Thyroid gland (tissue), 4 donors: ENCODE results near the gene RUSC1. TPM values are rescaled to one million over a fixed set of nuclear protein-coding genes. Genes with fewer than 3 reads are reported as not detected.
"Not testable (repeated sequence)": the region's sequence is repeated elsewhere in the genome, so short reads cannot be mapped to it uniquely, and the experiment has no call there.

Experiments used
- DNase-seq, 2 donors: peaks; one replicate each; pipeline ENCODE4 v3.0.0-alpha.2; 2019
- H3K27ac ChIP-seq, 3 donors: fragments of 200-600 bp; sonication (generic); 1 replicate in 2 of 3; 2 replicates in 1 of 3; pipeline ENCODE4 v1.5.1; 2016 to 2019; ENCODE audit warnings: mild to moderate bottlenecking in 1 of 3, moderate library complexity in 1 of 3
- H3K27me3 ChIP-seq: fragments of 200-600 bp; sonication (generic); one replicate; pipeline ENCODE4 v1.5.1; 2019
- H3K36me3 ChIP-seq, 2 donors: fragments of 200-600 bp; sonication (generic); one replicate each; pipeline ENCODE4 v1.5.1; 2016 to 2019
- H3K4me1 ChIP-seq, 2 donors: fragments of 200-600 bp; sonication (generic); one replicate each; pipeline ENCODE4 v1.5.1; 2017 to 2019
- H3K4me3 ChIP-seq, 3 donors: fragments of 200-600 bp; sonication (generic); replicated peaks in 1 of 3; 1 replicate in 2 of 3; 2 replicates in 1 of 3; pipeline ENCODE4 v1.5.1; 2016; ENCODE audit warnings: mild to moderate bottlenecking in 1 of 3
- H3K9me3 ChIP-seq: fragments of 200-600 bp; sonication (generic); one replicate; pipeline ENCODE4 v1.5.1; 2017
- POLR2A ChIP-seq, 2 donors: fragments of 450-650 bp; IDR thresholded peaks; one replicate each; pipeline ENCODE4 v1.6.1; 2017; ENCODE audit warnings: antibody characterized with exemption in 2 of 2, mild to moderate bottlenecking in 2 of 2, moderate library complexity in 1 of 2
- WGBS, 2 donors: methylation state at CpG; one replicate each; pipeline ENCODE4 v1.1.5; 2017; 5-methylcytosine and 5-hydroxymethylcytosine counted together
- intact Hi-C: fragments of 100-400 bp; cut with DNase I; formaldehyde crosslinking; loops from one replicate; pipeline ENCODE4 v1.15.1; 2023
- total RNA-seq, 4 donors: library from RNA; depleted of rRNA; stranded (reverse); fragments of >200 nt; gene quantifications; one replicate each; pipeline ENCODE4 v1.2.3, GENCODE V29; 2016
- TF ChIP-seq, protein P1 (sequence below), 6 experiments: fragments of 200-600 bp in 3 of 6; fragments of 450-650 bp in 3 of 6; sonication (generic) in 3 of 6; IDR thresholded peaks; one replicate each; pipeline ENCODE4 v1.5.1; 2016 to 2019; ENCODE audit warnings: antibody characterized with exemption in 6 of 6, mild to moderate bottlenecking in 2 of 6, inconsistent platforms in 1 of 6, moderate library complexity in 1 of 6

RUSC1 gene
- total RNA-seq, 4 donors from 2014 or later, result 14.9 to 20.1 (median 16.9) TPM

DNA sequence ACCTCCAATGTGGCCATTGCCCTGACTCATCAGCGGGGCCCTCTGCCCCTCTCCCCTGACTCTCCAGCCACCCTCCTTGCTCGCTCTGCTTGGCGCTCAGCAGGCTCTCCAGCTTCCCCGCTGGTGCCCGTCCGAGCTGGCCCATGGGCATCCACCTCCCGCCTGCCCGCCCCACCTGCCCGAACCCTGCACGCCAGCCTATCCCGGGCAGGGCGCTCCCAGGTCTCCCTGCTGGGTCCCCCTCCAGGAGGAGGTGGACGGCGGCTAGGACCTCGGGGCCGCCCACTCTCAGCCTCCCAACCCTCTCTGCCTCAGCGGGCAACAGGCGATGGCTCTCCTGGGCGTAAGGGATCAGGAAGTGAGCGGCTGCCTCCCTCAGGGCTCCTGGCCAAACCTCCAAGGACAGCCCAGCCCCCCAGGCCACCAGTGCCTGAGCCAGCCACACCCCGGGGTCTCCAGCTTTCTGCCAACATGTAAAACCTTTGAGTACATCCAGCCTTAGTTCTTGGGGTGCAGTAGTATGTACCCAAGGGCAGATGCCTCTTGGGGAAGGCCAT, 32.6 kb upstream of the RUSC1 start:
- WGBS, 2 donors, result 93 to 100% methylated on average over 1 to 13 of the region's 21 CpGs
- no peak overlapping the region for H3K4me3 ChIP-seq
- no peaks in the 10 kb centered on the region for H3K36me3 ChIP-seq
- no peaks in the 10 kb centered on the region for H3K4me1 ChIP-seq
- DNase-seq, result no peak
- no peaks in the 10 kb centered on the region for H3K9me3 ChIP-seq
- H3K27ac ChIP-seq, result no peak overlapping the region
- no peak for TF ChIP-seq POLR2A (IDR thresholded peaks at IDR 0.05)
- TF ChIP-seq, protein P1, sequence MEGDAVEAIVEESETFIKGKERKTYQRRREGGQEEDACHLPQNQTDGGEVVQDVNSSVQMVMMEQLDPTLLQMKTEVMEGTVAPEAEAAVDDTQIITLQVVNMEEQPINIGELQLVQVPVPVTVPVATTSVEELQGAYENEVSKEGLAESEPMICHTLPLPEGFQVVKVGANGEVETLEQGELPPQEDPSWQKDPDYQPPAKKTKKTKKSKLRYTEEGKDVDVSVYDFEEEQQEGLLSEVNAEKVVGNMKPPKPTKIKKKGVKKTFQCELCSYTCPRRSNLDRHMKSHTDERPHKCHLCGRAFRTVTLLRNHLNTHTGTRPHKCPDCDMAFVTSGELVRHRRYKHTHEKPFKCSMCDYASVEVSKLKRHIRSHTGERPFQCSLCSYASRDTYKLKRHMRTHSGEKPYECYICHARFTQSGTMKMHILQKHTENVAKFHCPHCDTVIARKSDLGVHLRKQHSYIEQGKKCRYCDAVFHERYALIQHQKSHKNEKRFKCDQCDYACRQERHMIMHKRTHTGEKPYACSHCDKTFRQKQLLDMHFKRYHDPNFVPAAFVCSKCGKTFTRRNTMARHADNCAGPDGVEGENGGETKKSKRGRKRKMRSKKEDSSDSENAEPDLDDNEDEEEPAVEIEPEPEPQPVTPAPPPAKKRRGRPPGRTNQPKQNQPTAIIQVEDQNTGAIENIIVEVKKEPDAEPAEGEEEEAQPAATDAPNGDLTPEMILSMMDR (IDR thresholded peaks at IDR 0.05), result no peak
- no peaks in the 10 kb centered on the region for H3K27me3 ChIP-seq
- intact Hi-C loops, result no loop called here

DNA sequence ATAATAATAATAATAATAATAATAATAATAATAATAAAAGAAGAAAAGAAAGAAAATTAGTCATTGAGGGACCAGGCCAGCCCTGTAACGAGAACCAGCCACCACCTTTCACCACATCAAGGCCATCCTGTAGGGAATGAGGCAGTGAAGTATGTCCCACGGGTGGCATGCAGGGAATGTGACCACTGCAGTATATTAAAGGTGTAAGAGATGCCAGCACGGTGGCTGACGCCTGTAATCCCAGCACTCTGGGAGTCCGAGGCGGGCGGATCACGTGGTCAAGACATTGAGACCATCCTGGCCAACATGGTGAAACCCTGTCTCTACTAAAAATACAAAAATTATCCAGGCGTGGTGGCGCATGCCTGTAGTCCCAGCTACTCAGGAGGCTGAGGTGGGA, 29.7 kb upstream of the RUSC1 start:
- DNase-seq, H3K27me3 ChIP-seq, H3K4me3 ChIP-seq, H3K4me1 ChIP-seq, H3K36me3 ChIP-seq, intact Hi-C loops, H3K27ac ChIP-seq, H3K9me3 ChIP-seq: not testable (repeated sequence)
- WGBS, 2 donors, result 78 to 81% methylated on average over 10 of the region's 10 CpGs

- no peak overlapping the region for H3K27ac ChIP-seq
These were observed 27.5 kb upstream of the RUSC1 start for GRCh38 chr1:155293086-155293749.

DNA sequence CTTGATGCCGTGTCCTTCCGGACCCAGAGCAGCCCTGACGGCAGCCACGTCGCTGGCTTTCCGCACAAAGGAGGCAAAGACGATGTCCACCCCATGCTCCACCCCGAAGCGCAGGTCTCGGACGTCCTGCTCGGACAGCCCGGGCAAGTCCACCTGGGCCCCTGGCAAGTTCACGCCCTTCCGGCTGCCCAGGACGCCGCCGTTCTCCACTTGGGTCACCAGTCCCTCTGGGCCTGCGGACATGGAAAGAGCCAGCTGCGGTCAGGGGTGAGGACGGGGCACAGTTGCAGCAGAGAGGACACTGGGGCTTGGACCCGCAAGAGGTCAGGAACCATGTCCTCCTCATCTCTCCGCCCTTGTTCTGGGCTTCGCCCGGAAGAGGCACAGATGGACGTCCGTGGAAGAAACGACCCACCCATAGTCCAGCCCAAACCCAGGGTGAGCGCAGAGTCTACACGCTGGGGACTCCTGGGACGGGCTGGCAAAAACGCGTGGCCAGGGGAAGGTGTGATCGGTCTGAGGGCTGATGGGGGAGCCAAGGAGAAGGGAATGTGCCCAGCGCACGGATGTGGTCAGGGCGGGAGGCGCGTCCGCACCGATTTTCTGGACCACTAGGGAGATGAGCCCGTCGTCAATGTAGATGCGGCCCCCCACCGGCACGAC, 26.0 kb upstream of the RUSC1 start:
- DNase-seq, result no peak
- H3K36me3 ChIP-seq, result no peaks in the 10 kb centered on the region
- intact Hi-C loops, result no loop called here
- peaks cover 5% of the 10 kb centered on the region in 2 donors for H3K4me1 ChIP-seq
- H3K27me3 ChIP-seq, result peaks cover 8% of the 10 kb centered on the region
- no peak overlapping the region for H3K4me3 ChIP-seq
- no peak for TF ChIP-seq POLR2A (IDR thresholded peaks at IDR 0.05)
- TF ChIP-seq, protein P1 (IDR thresholded peaks at IDR 0.05), result no peak
- 28 to 30% methylated on average over 27 to 33 of the region's 46 CpGs for WGBS, 2 donors
- H3K27ac ChIP-seq, result no peak overlapping the region
- no peaks in the 10 kb centered on the region for H3K9me3 ChIP-seq

More at GRCh38 chr1:155293086-155293749, 27.5 kb upstream of the RUSC1 start:
- H3K9me3 ChIP-seq, result no peaks in the 10 kb centered on the region
- TF ChIP-seq POLR2A (IDR thresholded peaks at IDR 0.05), result no peak
- TF ChIP-seq, protein P1 (IDR thresholded peaks at IDR 0.05), result no peak
- H3K36me3 ChIP-seq, result no peaks in the 10 kb centered on the region
- H3K4me1 ChIP-seq, result peaks cover 5% of the 10 kb centered on the region in 2 donors
- intact Hi-C loops, result no loop called here
- DNase-seq, result no peak
- peaks cover 8% of the 10 kb centered on the region for H3K27me3 ChIP-seq
- WGBS, 2 donors, result 85 to 88% methylated on average over 10 to 16 of the region's 17 CpGs
- H3K4me3 ChIP-seq, result no peak overlapping the region

GRCh38 chr1:155295183-155295941, 25.3 kb upstream of the RUSC1 start:
- no peaks in the 10 kb centered on the region for H3K9me3 ChIP-seq
- no peak for TF ChIP-seq POLR2A (IDR thresholded peaks at IDR 0.05)
- TF ChIP-seq, protein P1 (IDR thresholded peaks at IDR 0.05), result no peak
- H3K27ac ChIP-seq, result no peak overlapping the region
- DNase-seq, result no peak
- H3K4me1 ChIP-seq, result peaks cover 5% of the 10 kb centered on the region in 2 donors
- H3K36me3 ChIP-seq, result no peaks in the 10 kb centered on the region
- 11 to 17% methylated on average over 24 to 29 of the region's 47 CpGs for WGBS, 2 donors
- intact Hi-C loops, result no loop called here
- H3K27me3 ChIP-seq, result peaks cover 8% of the 10 kb centered on the region
- H3K4me3 ChIP-seq, result no peak overlapping the region
